ENCODE results near the gene SCP2.

SCP2 gene

GRCh38 chr1:53066488-53066887 is 139.4 kb downstream of the SCP2 start:
- in situ Hi-C loops (cut with HindIII; ENCODE audit: low sequenced_read_pairs) = no loop called here

- in situ Hi-C loops (cut with HindIII; ENCODE audit: low sequenced_read_pairs) = no loop called here
Measured at GRCh38 chr1:53066891-53067738, 140.0 kb downstream of the SCP2 start.

- in situ Hi-C loops (cut with HindIII; ENCODE audit: low sequenced_read_pairs) = no loop called here
Measured at GRCh38 chr1:53067886-53068285, 140.8 kb downstream of the SCP2 start.

GRCh38 chr1:53068314-53069099 is 141.4 kb downstream of the SCP2 start:
- in situ Hi-C loops (cut with HindIII; ENCODE audit: low sequenced_read_pairs) = no loop called here

- in situ Hi-C loops (cut with HindIII; ENCODE audit: low sequenced_read_pairs) = no loop called here
Measured at GRCh38 chr1:53069265-53069662, 142.2 kb downstream of the SCP2 start.

- in situ Hi-C loops (cut with HindIII; ENCODE audit: low sequenced_read_pairs) = no loop called here
Measured at GRCh38 chr1:53069663-53070327, 142.7 kb downstream of the SCP2 start.

GRCh38 chr1:53070621-53071020 is 143.5 kb downstream of the SCP2 start:
- in situ Hi-C loops (cut with HindIII; ENCODE audit: low sequenced_read_pairs) = no loop called here

- in situ Hi-C loops (cut with HindIII; ENCODE audit: low sequenced_read_pairs) = no loop called here
Measured at GRCh38 chr1:53071167-53071865, 144.2 kb downstream of the SCP2 start.

GRCh38 chr1:53071915-53072314 is 144.8 kb downstream of the SCP2 start:
- in situ Hi-C loops (cut with HindIII; ENCODE audit: low sequenced_read_pairs) = no loop called here

- in situ Hi-C loops (cut with HindIII; ENCODE audit: low sequenced_read_pairs) = no loop called here
Measured at GRCh38 chr1:53073287-53073686, 146.2 kb downstream of the SCP2 start.

GRCh38 chr1:53073868-53074311 is 146.8 kb downstream of the SCP2 start:
- in situ Hi-C loops (cut with HindIII; ENCODE audit: low sequenced_read_pairs) = no loop called here

GRCh38 chr1:53074313-53075154 is 147.5 kb downstream of the SCP2 start:
- in situ Hi-C loops (cut with HindIII; ENCODE audit: low sequenced_read_pairs) = no loop called here

GRCh38 chr1:53075206-53075605 is 148.1 kb downstream of the SCP2 start:
- in situ Hi-C loops (cut with HindIII; ENCODE audit: low sequenced_read_pairs) = no loop called here

GRCh38 chr1:53075761-53076163 is 148.7 kb downstream of the SCP2 start:
- in situ Hi-C loops (cut with HindIII; ENCODE audit: low sequenced_read_pairs) = no loop called here

- in situ Hi-C loops (cut with HindIII; ENCODE audit: low sequenced_read_pairs) = no loop called here
Measured at GRCh38 chr1:53076165-53076564, 149.1 kb downstream of the SCP2 start.

- in situ Hi-C loops (cut with HindIII; ENCODE audit: low sequenced_read_pairs) = no loop called here
Measured at GRCh38 chr1:53076721-53077598, 149.9 kb downstream of the SCP2 start.

GRCh38 chr1:53077599-53077965 is 150.5 kb downstream of the SCP2 start:
- in situ Hi-C loops (cut with HindIII; ENCODE audit: low sequenced_read_pairs) = no loop called here

GRCh38 chr1:53078333-53079101 is 151.4 kb downstream of the SCP2 start:
- in situ Hi-C loops (cut with HindIII; ENCODE audit: low sequenced_read_pairs) = no loop called here
